Ammon's horn (tissue), 1 donor: ENCODE measurements around the gene RNPEPL1.
A peak's percentile ranks its signal among the peaks of the same experiment; 100 is the strongest.
"Not testable (repeated sequence)": the region's sequence is repeated elsewhere in the genome, so short reads cannot be mapped to it uniquely, and the experiment has no call there.

ENCODE experiments used
- DNase-seq: peaks from one replicate; pipeline ENCODE4 v3.0.0-alpha.2; 2016; ENCODE audit warnings: low spot score

Gene RNPEPL1

GRCh38 chr2:240538031-240538780 lies 30.1 kb upstream of the RNPEPL1 start:
- no peak for DNase-seq

- not testable (repeated sequence) for DNase-seq
Observed at GRCh38 chr2:240539101-240539500, 29.2 kb upstream of the RNPEPL1 start.

GRCh38 chr2:240539906-240540305 lies 28.4 kb upstream of the RNPEPL1 start:
- DNase-seq = no peak

- DNase-seq = no peak
Observed at GRCh38 chr2:240551288-240551687, 17.0 kb upstream of the RNPEPL1 start.

GRCh38 chr2:240551811-240552210 lies 16.5 kb upstream of the RNPEPL1 start:
- no peak for DNase-seq

- no peak for DNase-seq
Observed at GRCh38 chr2:240553956-240554480, 14.3 kb upstream of the RNPEPL1 start.

GRCh38 chr2:240554767-240555493 lies 13.4 kb upstream of the RNPEPL1 start:
- peak; percentile 1 for DNase-seq

- peak; percentile 2 for DNase-seq
Observed at GRCh38 chr2:240555541-240556250, 12.6 kb upstream of the RNPEPL1 start.

- peak; percentile 69 for DNase-seq
Observed at GRCh38 chr2:240556553-240557100, 11.7 kb upstream of the RNPEPL1 start.

GRCh38 chr2:240557101-240557751 lies 11.1 kb upstream of the RNPEPL1 start:
- DNase-seq = peak; percentile 2

GRCh38 chr2:240557808-240558207 lies 10.5 kb upstream of the RNPEPL1 start, which contains the start of gene ANKMY1:
TSS of gene ANKMY1 (minus strand) at chr2:240557988. CDS start at chr2:240557335, 653 bp downstream.
- peak; percentile 84 for DNase-seq

GRCh38 chr2:240558236-240558761 lies 10.0 kb upstream of the RNPEPL1 start:
- no peak for DNase-seq

- DNase-seq = no peak
Observed at GRCh38 chr2:240559286-240559685, 9.0 kb upstream of the RNPEPL1 start.

- DNase-seq = peak; percentile 96
Observed at GRCh38 chr2:240560084-240560479, 8.2 kb upstream of the RNPEPL1 start, which contains the start of gene DUSP28. TSS of gene DUSP28 (plus strand) at chr2:240560357. CDS start at chr2:240560685, 328 bp downstream.

GRCh38 chr2:240560480-240561324 lies 7.6 kb upstream of the RNPEPL1 start:
- peak; percentile 98 for DNase-seq

GRCh38 chr2:240561325-240561971 lies 6.8 kb upstream of the RNPEPL1 start:
- DNase-seq = no peak

- DNase-seq = not testable (repeated sequence)
Observed at GRCh38 chr2:240563231-240563630, 5.1 kb upstream of the RNPEPL1 start.

- DNase-seq = no peak
Observed at GRCh38 chr2:240563951-240564560, 4.2 kb upstream of the RNPEPL1 start.
